SK-N-SH (cell line): ENCODE data around the gene PDZD2.

Source experiments
- ELF1 ChIP-seq: IDR thresholded peaks from 2 replicates; pipeline ENCODE4 v1.4.0; 2012
- GABPA ChIP-seq: IDR thresholded peaks from 2 replicates; pipeline ENCODE4 v1.4.0; 2012; ENCODE audit warnings: low read depth, mild to moderate bottlenecking
- MEF2A ChIP-seq: IDR thresholded peaks from 2 replicates; pipeline ENCODE4 v1.4.0; 2012; ENCODE audit warnings: low read depth, borderline replicate concordance
- MXI1 ChIP-seq: IDR thresholded peaks from 2 replicates; pipeline ENCODE4 v1.6.1; 2012; ENCODE audit warnings: mild to moderate bottlenecking, low read depth, low read length, improper control_type of control experiment
- RAD21 ChIP-seq: IDR thresholded peaks from 2 replicates; pipeline ENCODE4 v1.6.1; 2012; ENCODE audit warnings: mild to moderate bottlenecking, low read length
- SMC3 ChIP-seq: IDR thresholded peaks from 2 replicates; pipeline ENCODE4 v1.6.1; 2012; ENCODE audit warnings: low read depth, low read length, improper control_type of control experiment
- TAF1 ChIP-seq: IDR thresholded peaks from 2 replicates; pipeline ENCODE4 v1.6.1; 2012; ENCODE audit warnings: low read depth, mild to moderate bottlenecking, low read length, moderate library complexity, borderline replicate concordance
- TEAD4 ChIP-seq: IDR thresholded peaks from 2 replicates; pipeline ENCODE4 v1.4.0; 2012; ENCODE audit warnings: mild to moderate bottlenecking, borderline replicate concordance; ENCODE audit not compliant: insufficient read depth
- TF ChIP-seq, protein P1 (sequence below): IDR thresholded peaks from 2 replicates; pipeline ENCODE4 v1.4.0; 2012; ENCODE audit warnings: low read depth, borderline replicate concordance
- TF ChIP-seq, protein P2 (sequence below): fragments of 200-600 bp; sonication (generic); IDR thresholded peaks from 2 replicates; pipeline ENCODE4 v1.6.1; 2017; ENCODE audit warnings: antibody characterized with exemption, mild to moderate bottlenecking, moderate library complexity

DNA sequence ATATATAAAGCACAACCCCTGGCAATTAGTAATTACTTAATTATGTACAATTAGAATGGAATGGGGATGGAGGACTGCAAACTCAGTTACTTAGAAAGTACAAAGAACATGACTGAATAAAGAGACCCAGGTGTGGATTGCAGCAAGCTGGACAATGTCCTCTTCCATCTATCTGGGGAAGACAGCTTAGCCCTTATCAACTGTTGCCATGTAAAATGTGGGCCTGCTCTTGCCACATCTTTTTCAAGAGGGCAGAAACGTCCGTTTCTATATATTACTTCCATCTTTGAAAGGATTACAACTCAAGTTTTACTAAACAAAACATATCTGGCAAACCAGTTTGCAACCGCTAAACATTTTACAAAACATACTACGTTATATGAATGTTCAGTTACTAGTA lies 509.0 kb downstream of the PDZD2 start:
- TF ChIP-seq, protein P1, sequence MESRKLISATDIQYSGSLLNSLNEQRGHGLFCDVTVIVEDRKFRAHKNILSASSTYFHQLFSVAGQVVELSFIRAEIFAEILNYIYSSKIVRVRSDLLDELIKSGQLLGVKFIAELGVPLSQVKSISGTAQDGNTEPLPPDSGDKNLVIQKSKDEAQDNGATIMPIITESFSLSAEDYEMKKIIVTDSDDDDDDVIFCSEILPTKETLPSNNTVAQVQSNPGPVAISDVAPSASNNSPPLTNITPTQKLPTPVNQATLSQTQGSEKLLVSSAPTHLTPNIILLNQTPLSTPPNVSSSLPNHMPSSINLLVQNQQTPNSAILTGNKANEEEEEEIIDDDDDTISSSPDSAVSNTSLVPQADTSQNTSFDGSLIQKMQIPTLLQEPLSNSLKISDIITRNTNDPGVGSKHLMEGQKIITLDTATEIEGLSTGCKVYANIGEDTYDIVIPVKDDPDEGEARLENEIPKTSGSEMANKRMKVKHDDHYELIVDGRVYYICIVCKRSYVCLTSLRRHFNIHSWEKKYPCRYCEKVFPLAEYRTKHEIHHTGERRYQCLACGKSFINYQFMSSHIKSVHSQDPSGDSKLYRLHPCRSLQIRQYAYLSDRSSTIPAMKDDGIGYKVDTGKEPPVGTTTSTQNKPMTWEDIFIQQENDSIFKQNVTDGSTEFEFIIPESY: no peak
- TF ChIP-seq SMC3: no peak
- no peak for TF ChIP-seq MEF2A
- TF ChIP-seq, protein P2, sequence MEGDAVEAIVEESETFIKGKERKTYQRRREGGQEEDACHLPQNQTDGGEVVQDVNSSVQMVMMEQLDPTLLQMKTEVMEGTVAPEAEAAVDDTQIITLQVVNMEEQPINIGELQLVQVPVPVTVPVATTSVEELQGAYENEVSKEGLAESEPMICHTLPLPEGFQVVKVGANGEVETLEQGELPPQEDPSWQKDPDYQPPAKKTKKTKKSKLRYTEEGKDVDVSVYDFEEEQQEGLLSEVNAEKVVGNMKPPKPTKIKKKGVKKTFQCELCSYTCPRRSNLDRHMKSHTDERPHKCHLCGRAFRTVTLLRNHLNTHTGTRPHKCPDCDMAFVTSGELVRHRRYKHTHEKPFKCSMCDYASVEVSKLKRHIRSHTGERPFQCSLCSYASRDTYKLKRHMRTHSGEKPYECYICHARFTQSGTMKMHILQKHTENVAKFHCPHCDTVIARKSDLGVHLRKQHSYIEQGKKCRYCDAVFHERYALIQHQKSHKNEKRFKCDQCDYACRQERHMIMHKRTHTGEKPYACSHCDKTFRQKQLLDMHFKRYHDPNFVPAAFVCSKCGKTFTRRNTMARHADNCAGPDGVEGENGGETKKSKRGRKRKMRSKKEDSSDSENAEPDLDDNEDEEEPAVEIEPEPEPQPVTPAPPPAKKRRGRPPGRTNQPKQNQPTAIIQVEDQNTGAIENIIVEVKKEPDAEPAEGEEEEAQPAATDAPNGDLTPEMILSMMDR: no peak
- no peak for TF ChIP-seq MXI1
- TF ChIP-seq GABPA: no peak
- no peak for TF ChIP-seq TEAD4
- TF ChIP-seq RAD21: no peak
- TF ChIP-seq ELF1: no peak
- no peak for TF ChIP-seq TAF1
